ENCODE data around the gene GGA3. TPM values are rescaled to one million over a fixed set of nuclear protein-coding genes. Genes with fewer than 3 reads are reported as not detected.
A peak's percentile ranks its signal among the peaks of the same experiment; 100 is the strongest.

GGA3 gene
- total RNA-seq (92.6 TPM), polyA plus RNA-seq (10 to 100 TPM in 3 of 4 donors, 1 to 10 TPM in 1; 8.0 to 17.2 (median 10.9) TPM)

GRCh38 chr17:75261336-75262111 is at the start of gene GGA3, which contains the start of gene MRPS7:
Gene GGA3 (minus strand): TSS chr17:75261606. CDS start chr17:75261587, 19 bp downstream.
Gene MRPS7 (plus strand): TSS chr17:75261879. CDS start chr17:75261901, 22 bp downstream.
- Mint-ChIP-seq H3K9me3 (no peaks in the 10 kb centered on the region), H3K36me3 (peaks cover 6% of the 10 kb centered on the region), H3K27me3 (no peaks in the 10 kb centered on the region), H3K4me1 (peaks cover 10 to 66% (median 34%) of the 10 kb centered on the region in 4 donors), H3K27ac (peak within 1 kb of the TSS; percentile 100), H3K4me3 (peak within 1 kb of the TSS; percentile 96 to 99 (median 99))
- H3K4me3 ChIP-seq (ENCODE audit: low read depth, low read length) = peak within 1 kb of the TSS; percentile 96
- H3K27ac ChIP-seq (ENCODE audit: insufficient read depth, low read length, poor library complexity, severe bottlenecking) = peak within 1 kb of the TSS; percentile 97
- peaks cover 32% of the 10 kb centered on the region for H3K36me3 ChIP-seq (ENCODE audit: control insufficient read depth, insufficient read depth, low read length)
- H3K4me1 ChIP-seq (ENCODE audit: control insufficient read depth, insufficient read depth, low read length, poor library complexity, severe bottlenecking) = peaks cover 34% of the 10 kb centered on the region
- H3K9me3 ChIP-seq (ENCODE audit: control insufficient read depth in 2 of 2, low read length in 2 of 2) = no peaks in the 10 kb centered on the region
- no peaks in the 10 kb centered on the region for H3K27me3 ChIP-seq (ENCODE audit: control insufficient read depth, insufficient read depth, low read length)
- ATAC-seq (ENCODE audit: low read depth in 2 of 2) = peak; percentile 96
- DNase-seq = peak; percentile 94 to 98 (median 96)

- H3K4me1 Mint-ChIP-seq = peaks cover 0 to 6% (median 3%) of the 10 kb centered on the region in 4 donors
- no peak for ATAC-seq (ENCODE audit: low read depth in 2 of 2)
- Histone ChIP-seq H3K4me3 (ENCODE audit: low read depth, low read length) (no peak overlapping the region), H3K36me3 (ENCODE audit: control insufficient read depth, insufficient read depth, low read length) (no peaks in the 10 kb centered on the region), H3K4me1 (ENCODE audit: control insufficient read depth, insufficient read depth, low read length, poor library complexity, severe bottlenecking) (no peaks in the 10 kb centered on the region), H3K27me3 (ENCODE audit: control insufficient read depth, insufficient read depth, low read length) (no peaks in the 10 kb centered on the region), H3K27ac (ENCODE audit: insufficient read depth, low read length, poor library complexity, severe bottlenecking) (no peak overlapping the region), H3K9me3 (ENCODE audit: control insufficient read depth in 2 of 2, low read length in 2 of 2) (no peaks in the 10 kb centered on the region)
- H3K36me3 Mint-ChIP-seq = no peaks in the 10 kb centered on the region
- no peak for DNase-seq
- H3K27me3 Mint-ChIP-seq = no peaks in the 10 kb centered on the region
- H3K9me3 Mint-ChIP-seq = peaks cover 0 to 1% (median 0%) of the 10 kb centered on the region in 7 donors
- no peak overlapping the region for H3K4me3 Mint-ChIP-seq
- H3K27ac Mint-ChIP-seq = no peak overlapping the region
These were observed 47.6 kb upstream of the GGA3 start for GRCh38 chr17:75308732-75309629.

- ATAC-seq (ENCODE audit: low read depth in 2 of 2) (no peak), DNase-seq (no peak)
- peaks cover 0 to 4% (median 1%) of the 10 kb centered on the region in 4 donors for H3K4me1 Mint-ChIP-seq
- no peaks in the 10 kb centered on the region for H3K9me3 Mint-ChIP-seq
- H3K27ac Mint-ChIP-seq = no peak overlapping the region
- Histone ChIP-seq H3K27ac (ENCODE audit: insufficient read depth, low read length, poor library complexity, severe bottlenecking) (no peak overlapping the region), H3K4me1 (ENCODE audit: control insufficient read depth, insufficient read depth, low read length, poor library complexity, severe bottlenecking) (no peaks in the 10 kb centered on the region), H3K4me3 (ENCODE audit: low read depth, low read length) (no peak overlapping the region), H3K27me3 (ENCODE audit: control insufficient read depth, insufficient read depth, low read length) (no peaks in the 10 kb centered on the region), H3K36me3 (ENCODE audit: control insufficient read depth, insufficient read depth, low read length) (no peaks in the 10 kb centered on the region), H3K9me3 (ENCODE audit: control insufficient read depth in 2 of 2, low read length in 2 of 2) (no peaks in the 10 kb centered on the region)
- no peak overlapping the region for H3K4me3 Mint-ChIP-seq
- H3K27me3 Mint-ChIP-seq = no peaks in the 10 kb centered on the region
- no peaks in the 10 kb centered on the region for H3K36me3 Mint-ChIP-seq
These were observed 46.7 kb upstream of the GGA3 start for GRCh38 chr17:75307957-75308731.

GRCh38 chr17:75301502-75302206 is 40.2 kb upstream of the GGA3 start:
- peaks cover 5% of the 10 kb centered on the region for H3K4me1 ChIP-seq (ENCODE audit: control insufficient read depth, insufficient read depth, low read length, poor library complexity, severe bottlenecking)
- no peak overlapping the region for H3K27ac Mint-ChIP-seq
- no peaks in the 10 kb centered on the region for H3K9me3 Mint-ChIP-seq

GRCh38 chr17:75301049-75301448 is 39.6 kb upstream of the GGA3 start:
- Histone ChIP-seq H3K4me1 (ENCODE audit: control insufficient read depth, insufficient read depth, low read length, poor library complexity, severe bottlenecking) (peaks cover 5% of the 10 kb centered on the region), H3K4me3 (ENCODE audit: low read depth, low read length) (no peak overlapping the region), H3K36me3 (ENCODE audit: control insufficient read depth, insufficient read depth, low read length) (no peaks in the 10 kb centered on the region), H3K27ac (ENCODE audit: insufficient read depth, low read length, poor library complexity, severe bottlenecking) (no peak overlapping the region), H3K27me3 (ENCODE audit: control insufficient read depth, insufficient read depth, low read length) (no peaks in the 10 kb centered on the region), H3K9me3 (ENCODE audit: control insufficient read depth in 2 of 2, low read length in 2 of 2) (no peaks in the 10 kb centered on the region)
- Mint-ChIP-seq H3K4me1 (peaks cover 2 to 15% (median 8%) of the 10 kb centered on the region in 4 donors), H3K4me3 (peak overlapping the region in 1 of 4 donors; percentile 51), H3K9me3 (no peaks in the 10 kb centered on the region), H3K27ac (peak overlapping the region in 1 of 3 donors; percentile 85), H3K27me3 (no peaks in the 10 kb centered on the region), H3K36me3 (no peaks in the 10 kb centered on the region)
- ATAC-seq (ENCODE audit: low read depth in 2 of 2) (no peak), DNase-seq (no peak)

More at GRCh38 chr17:75301502-75302206, 40.2 kb upstream of the GGA3 start:
- Mint-ChIP-seq H3K4me1 (peaks cover 2 to 15% (median 7%) of the 10 kb centered on the region in 4 donors), H3K27me3 (no peaks in the 10 kb centered on the region), H3K36me3 (no peaks in the 10 kb centered on the region), H3K4me3 (no peak overlapping the region)
- Histone ChIP-seq H3K27ac (ENCODE audit: insufficient read depth, low read length, poor library complexity, severe bottlenecking) (no peak overlapping the region), H3K36me3 (ENCODE audit: control insufficient read depth, insufficient read depth, low read length) (no peaks in the 10 kb centered on the region), H3K9me3 (ENCODE audit: control insufficient read depth in 2 of 2, low read length in 2 of 2) (no peaks in the 10 kb centered on the region), H3K4me3 (ENCODE audit: low read depth, low read length) (no peak overlapping the region), H3K27me3 (ENCODE audit: control insufficient read depth, insufficient read depth, low read length) (no peaks in the 10 kb centered on the region)
- DNase-seq (no peak), ATAC-seq (ENCODE audit: low read depth in 2 of 2) (no peak)

- no peaks in the 10 kb centered on the region for H3K36me3 Mint-ChIP-seq
- peaks cover 13% of the 10 kb centered on the region for H3K4me1 ChIP-seq (ENCODE audit: control insufficient read depth, insufficient read depth, low read length, poor library complexity, severe bottlenecking)
- H3K27ac Mint-ChIP-seq = no peak overlapping the region
- no peak overlapping the region for H3K4me3 Mint-ChIP-seq
- no peaks in the 10 kb centered on the region for H3K9me3 Mint-ChIP-seq
- H3K27me3 ChIP-seq (ENCODE audit: control insufficient read depth, insufficient read depth, low read length) = no peaks in the 10 kb centered on the region
- H3K36me3 ChIP-seq (ENCODE audit: control insufficient read depth, insufficient read depth, low read length) = no peaks in the 10 kb centered on the region
- ATAC-seq (ENCODE audit: low read depth in 2 of 2) (no peak), DNase-seq (no peak)
- peaks cover 3 to 23% (median 12%) of the 10 kb centered on the region in 4 donors for H3K4me1 Mint-ChIP-seq
- no peaks in the 10 kb centered on the region for H3K27me3 Mint-ChIP-seq
- H3K9me3 ChIP-seq (ENCODE audit: control insufficient read depth in 2 of 2, low read length in 2 of 2) = no peaks in the 10 kb centered on the region
- H3K4me3 ChIP-seq (ENCODE audit: low read depth, low read length) = no peak overlapping the region
- H3K27ac ChIP-seq (ENCODE audit: insufficient read depth, low read length, poor library complexity, severe bottlenecking) = no peak overlapping the region
These were observed 38.9 kb upstream of the GGA3 start for GRCh38 chr17:75300280-75300679.
